GM18867 (cell line): ENCODE results near the gene MLX.
"Not testable (repeated sequence)": the region's sequence is repeated elsewhere in the genome, so short reads cannot be mapped to it uniquely, and the experiment has no call there.

Source experiments
- ATAC-seq: cut with Tn5 transposase; IDR thresholded peaks from one replicate; pipeline ENCODE4 v1.9.1; 2021; ENCODE audit warnings: mild to moderate bottlenecking, moderate library complexity; ENCODE audit not compliant: unreplicated experiment

MLX gene

DNA sequence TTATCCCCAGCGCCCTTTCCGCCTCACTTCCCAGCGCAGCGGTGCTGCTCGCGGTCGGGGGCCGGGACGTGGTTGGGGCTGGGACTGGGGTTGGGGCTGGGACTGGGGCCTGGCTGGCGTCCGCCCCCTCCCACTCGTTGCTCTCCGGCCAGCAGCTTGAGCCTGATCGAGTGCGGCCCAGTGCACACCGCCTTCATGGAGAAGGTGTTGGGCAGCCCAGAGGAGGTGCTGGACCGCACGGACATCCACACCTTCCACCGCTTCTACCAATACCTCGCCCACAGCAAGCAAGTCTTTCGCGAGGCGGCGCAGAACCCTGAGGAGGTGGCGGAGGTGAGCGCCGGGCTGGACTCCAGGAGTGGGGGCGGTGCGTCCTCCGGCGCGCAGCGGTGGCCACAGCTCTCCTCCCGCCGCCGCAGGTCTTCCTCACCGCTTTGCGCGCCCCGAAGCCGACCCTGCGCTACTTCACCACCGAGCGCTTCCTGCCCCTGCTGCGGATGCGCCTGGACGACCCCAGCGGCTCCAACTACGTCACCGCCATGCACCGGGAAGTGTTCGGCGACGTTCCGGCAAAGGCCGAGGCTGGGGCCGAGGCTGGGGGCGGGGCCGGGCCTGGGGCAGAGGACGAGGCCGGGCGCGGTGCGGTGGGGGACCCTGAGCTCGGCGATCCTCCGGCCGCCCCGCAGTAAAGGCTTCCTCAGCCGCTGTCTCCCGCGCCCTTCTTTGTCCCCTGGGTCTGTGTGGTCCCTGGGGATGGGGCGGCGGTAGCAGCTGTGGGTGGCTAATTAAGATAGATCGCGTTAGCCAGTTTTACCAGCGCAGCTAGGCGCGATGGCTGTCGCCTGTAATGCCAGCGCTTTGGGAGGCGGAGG lies 12.4 kb upstream of the MLX start:
- ATAC-seq: peak; percentile 72

DNA sequence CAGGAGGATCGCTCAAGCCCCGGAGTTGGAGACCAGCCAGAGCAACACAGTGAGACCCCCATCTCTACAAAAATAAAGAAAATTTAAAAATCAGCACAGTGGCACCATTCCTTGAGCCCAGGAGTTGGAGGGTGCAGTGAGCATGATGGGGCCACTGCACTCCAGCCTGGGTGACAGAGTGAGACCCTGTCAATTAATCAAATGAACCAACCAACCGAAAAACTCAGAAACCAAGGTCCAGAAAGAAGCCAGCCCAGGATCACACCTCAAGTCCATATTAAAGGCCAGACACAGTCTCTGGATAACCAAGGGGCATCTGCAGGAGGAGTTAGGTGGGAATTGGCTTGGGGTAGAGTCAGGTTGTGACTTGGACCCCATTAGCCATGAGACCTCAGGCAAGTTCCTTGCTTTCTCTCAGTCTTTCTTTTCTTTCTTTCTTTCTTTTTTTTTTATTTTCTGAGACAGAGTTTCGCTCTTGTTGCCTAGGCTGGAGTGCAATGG lies 11.7 kb upstream of the MLX start:
- ATAC-seq: no peak

DNA sequence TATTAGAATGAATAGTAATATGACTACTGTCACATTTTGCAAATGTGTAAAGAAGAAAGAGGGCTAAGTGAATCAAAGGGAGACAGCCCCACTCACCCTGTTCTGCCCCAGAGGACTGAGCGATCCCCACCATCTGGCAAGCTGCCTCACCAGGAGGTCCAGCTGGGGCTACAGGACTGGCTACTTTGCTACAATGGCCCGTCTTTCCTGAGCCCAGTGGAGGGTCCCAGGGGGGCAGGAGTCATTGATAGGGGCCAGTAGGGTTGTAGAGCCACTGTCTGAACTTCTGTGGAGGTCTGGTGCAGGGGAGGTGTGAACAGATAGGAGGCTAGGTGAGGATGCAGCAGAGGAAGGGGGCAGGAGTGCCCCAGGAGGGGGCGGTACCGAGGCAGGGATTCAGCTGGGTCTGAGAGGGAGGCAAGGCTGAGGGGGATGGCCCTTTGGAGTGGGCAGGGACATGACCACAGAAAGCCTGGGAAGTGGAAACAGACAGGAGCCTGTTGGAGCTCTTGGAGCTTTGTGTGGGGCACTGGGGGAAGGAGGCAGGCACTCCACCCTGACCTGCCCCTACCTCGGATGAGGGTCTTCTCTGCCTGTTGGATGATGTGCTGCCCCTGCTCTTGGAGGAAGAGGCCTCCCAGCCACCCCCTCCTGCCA lies 10.8 kb upstream of the MLX start:
- ATAC-seq: not testable (repeated sequence)

DNA sequence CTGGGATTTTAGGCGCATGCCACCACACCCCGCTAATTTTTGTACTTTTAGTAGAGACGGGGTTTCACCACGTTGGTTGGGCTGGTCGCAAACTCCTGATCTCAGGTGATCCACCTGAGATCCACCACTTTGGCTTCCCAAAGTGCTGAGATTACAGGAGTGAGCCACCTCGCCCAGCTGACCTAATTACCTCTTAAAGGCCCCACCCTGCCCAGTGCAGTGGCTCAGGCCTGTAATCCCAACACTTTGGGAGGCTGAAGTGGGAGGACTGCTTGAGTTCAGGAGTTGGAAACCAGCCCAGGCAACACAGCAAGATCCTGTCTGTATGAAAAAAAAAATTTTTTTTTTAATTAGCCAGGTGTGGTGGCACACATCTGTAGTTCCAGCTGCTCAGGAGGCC lies 7.8 kb upstream of the MLX start:
- ATAC-seq: no peak

DNA sequence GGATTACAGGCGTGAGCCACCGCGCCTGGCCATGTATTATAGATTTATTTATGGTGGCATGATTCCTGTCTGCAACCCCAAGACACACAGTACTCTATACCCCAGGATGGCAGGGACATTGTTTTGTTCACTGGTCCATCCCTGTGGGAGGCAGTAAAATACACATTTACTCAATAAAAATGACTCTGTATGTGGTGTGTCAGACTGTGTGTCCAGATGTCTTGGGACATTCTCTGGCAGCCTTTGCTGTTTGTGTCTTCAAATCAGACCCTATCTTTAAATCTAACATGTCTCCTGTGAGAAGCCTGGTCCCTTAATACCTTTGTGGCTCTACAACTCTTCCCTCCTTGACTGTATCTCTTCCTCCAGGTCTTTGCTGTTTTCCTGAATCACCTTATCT lies 6.7 kb upstream of the MLX start:
- ATAC-seq: no peak

DNA sequence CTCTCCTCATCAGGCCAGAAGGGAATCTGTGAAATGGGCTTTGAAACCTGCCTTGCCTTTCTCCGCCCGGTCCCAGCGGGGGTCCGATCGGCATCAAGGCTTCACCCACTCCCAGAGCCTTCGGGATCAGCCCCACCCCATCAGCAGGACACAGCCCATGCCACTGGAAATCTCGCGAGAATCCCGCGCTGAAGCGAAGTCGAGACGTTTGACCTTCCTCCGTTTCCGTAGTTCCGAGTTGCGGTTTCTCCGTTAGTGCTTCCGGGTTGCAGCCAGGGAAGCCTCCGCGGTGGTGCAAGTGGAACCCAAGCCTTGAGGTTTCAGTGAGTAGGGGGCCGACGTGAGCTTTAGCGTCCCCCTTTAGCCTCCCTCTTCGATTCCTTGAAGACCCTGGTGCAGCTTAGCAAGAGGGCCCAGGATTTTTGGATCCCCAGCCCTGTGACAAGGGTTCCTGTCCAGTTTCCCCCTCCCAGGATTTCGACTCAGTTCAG lies 5.0 kb upstream of the MLX start, which contains the start of gene COASY:
TSS of gene COASY (plus strand) at position 252 of the 491 bp plus-strand sequence. CDS start 475 bp downstream, outside the sequence.
- ATAC-seq: peak; percentile 40

DNA sequence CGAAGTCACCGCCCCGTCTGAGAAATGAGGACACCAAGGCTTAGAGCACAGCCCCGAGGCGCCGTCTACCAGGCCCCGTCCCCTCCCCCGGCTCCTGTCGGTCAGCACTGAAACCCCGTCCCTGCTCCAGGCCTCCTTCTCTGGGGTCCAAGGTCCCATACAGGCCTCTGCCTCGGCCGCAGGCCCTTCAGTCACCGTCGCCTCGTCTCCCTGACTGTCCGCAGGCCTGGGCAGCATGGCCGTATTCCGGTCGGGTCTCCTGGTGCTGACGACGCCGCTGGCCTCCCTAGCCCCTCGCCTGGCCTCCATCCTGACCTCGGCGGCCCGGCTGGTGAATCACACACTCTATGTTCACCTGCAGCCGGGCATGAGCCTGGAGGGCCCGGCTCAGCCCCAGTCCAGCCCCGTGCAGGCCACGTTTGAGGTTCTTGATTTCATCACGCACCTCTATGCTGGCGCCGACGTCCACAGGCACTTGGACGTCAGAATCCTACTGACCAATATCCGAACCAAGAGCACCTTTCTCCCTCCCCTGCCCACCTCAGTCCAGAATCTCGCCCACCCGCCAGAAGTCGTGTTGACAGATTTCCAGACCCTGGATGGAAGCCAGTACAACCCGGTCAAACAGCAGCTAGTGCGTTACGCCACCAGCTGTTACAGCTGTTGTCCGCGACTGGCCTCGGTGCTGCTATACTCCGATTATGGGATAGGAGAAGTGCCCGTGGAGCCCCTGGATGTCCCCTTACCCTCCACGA lies 4.3 kb upstream of the MLX start:
- peak; percentile 5 for ATAC-seq

DNA sequence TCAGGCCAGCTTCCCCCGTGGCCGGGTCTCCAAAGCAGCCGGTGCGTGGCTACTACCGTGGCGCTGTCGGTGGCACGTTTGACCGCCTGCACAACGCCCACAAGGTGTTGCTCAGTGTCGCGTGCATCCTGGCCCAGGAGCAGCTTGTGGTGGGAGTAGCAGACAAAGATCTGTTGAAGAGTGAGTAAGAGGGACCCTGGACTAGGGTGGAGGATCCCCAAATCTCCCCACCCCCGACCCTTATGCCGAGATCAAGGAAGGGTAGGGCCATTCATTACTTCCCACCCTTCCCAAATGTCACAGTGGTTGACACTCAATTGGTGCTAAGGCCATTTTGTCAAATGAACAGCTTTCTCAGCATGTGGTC lies 3.8 kb upstream of the MLX start:
- ATAC-seq: no peak

DNA sequence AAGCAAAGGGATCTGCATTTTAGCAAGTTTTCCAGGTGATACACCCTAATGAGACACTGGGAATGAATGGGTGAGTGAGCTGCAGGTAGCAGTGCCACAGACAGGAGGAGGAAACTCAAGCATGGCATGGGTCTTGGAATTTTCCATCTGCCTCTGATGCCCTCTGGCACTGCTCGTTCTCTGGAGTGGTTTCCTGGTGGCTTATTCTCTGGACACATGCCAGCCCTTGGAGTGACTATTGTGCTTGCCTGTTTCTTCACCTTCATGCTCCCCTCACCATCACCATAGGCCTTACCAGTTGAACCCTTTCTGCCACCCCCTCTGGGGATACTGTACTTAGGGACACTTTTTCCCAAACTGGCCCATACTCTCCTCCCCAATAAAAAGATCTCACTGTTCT lies 3.4 kb upstream of the MLX start:
- no peak for ATAC-seq

DNA sequence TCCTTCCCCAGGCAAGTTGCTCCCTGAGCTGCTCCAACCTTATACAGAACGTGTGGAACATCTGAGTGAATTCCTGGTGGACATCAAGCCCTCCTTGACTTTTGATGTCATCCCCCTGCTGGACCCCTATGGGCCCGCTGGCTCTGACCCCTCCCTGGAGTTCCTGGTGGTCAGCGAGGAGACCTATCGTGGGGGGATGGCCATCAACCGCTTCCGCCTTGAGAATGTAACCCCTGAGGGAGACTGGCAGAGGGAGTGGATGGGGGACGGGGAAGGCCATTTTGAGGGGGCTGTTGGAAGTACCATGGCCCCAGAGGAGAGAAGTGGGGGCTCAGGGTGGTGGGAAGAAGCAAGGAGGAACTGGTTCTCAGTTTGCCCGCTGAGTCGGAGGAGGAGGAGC lies 3.0 kb upstream of the MLX start:
- no peak for ATAC-seq

DNA sequence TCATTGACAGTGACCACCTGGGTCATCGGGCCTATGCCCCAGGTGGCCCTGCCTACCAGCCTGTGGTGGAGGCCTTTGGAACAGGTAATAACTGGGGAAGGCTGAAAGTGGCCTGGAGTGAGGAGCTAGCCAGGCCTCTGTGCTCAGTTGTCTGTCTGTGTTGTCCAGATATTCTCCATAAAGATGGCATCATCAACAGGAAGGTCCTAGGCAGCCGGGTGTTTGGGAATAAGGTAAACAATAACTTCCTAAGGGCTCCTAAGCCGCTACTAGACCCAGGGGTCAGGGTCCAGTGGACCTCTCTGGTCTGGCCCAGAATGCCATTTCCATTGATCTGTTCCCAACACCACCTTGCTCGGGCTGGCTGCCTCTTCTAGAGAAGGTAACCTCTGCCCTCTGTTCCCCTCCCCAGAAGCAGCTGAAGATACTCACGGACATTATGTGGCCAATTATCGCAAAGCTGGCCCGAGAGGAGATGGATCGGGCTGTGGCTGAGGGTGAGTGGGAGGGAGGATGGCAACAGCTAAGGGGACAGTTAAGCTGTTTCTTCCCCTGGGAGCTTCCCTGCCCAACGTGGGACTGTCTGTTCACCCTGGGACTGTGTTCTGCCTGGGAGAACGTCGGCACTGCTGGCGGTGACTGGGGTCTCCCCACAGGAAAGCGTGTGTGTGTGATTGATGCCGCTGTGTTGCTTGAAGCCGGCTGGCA lies 1.9 kb upstream of the MLX start:
- ATAC-seq: no peak

DNA sequence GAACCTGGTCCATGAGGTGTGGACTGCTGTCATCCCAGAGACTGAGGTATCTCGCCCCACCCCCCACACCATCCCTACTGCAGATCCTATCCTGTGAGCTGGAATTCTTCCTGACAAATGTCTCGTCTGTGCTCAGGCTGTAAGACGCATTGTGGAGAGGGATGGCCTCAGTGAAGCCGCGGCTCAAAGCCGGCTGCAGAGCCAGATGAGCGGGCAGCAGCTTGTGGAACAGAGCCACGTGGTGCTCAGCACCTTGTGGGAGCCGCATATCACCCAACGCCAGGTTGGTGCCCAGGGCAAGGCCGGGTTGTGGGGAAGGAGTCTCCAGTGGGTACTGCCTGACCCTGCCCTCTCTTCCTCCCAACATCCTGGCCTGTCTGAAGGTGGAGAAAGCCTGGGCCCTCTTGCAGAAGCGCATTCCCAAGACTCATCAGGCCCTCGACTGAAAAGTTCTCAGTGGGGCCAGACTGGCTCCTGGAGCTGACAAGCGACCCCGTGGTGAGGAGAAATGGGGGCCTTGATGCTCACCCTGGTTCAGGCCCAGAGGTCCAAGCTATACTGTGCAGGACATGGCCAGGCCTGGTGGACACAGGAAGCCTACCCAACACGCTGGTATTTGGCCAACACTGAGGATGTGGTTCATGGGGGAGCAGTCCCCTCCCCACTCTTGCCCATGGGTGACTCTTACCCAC lies 1.2 kb upstream of the MLX start:
- ATAC-seq: no peak

DNA sequence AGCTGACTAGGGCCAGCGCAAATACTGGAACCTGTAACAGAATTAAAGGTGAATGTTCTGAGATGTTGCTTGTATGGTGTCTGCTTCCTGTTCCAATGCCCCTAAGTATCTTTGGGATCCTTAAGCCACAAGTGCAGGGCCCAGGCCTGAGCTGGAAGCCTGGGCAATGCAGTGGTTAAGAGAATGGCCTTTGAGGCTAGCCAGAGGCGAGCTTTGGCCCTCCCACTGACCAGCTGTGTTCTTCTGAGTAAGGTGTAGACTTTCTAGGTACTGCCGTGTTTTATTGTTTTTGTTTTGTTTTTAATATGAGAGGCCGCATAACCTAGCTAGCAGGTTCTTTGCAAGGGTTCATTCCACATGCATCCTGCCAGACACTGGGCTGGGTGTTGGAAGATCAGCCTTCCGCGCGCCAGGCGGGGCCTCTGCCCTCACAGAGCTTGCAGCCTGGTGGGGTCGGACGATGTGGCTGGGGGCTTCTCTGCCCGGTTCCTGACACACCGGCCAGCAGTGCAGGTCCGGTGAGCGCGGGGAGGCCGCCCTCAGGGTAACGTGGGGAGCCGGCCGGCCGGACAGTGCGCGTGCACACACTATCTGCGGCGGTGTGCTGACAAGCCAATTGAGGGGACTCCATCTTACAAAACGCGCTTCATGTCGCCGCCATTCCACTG lies 551 bp upstream of the MLX start:
- no peak for ATAC-seq

DNA sequence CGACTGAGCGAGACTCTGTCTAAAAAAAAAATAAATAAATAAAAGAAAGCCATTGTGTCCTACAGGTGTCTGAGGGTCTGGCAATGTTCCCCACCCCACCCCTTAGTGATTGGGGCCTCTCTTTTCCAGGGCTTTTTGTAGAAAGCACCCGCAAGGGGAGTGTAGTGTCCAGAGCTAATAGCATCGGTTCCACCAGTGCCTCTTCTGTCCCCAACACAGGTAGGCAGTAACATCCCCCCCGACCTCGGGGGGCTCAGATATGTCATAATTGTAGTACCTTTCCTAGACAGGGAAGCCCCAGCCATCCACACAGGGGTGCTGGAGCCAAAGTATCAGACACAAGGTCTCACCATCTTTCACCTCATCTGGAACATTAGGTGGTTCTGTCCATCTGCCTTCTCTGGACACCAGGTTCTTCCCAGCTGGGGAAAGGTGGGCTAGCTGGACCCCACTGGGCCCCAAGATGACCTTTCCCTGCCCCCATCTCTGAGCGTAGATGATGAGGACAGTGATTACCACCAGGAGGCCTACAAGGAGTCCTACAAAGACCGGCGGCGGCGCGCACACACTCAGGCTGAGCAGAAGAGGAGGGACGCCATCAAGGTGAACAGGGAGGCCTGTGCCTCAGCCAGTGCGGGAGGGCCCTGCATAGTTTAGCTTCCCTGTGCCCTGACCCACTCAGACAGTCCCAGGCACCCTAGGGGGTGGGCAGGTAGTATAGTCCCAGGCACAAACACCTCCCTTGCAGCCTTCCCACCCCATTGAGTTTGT lies 1.6 kb downstream of the MLX start:
- no peak for ATAC-seq

DNA sequence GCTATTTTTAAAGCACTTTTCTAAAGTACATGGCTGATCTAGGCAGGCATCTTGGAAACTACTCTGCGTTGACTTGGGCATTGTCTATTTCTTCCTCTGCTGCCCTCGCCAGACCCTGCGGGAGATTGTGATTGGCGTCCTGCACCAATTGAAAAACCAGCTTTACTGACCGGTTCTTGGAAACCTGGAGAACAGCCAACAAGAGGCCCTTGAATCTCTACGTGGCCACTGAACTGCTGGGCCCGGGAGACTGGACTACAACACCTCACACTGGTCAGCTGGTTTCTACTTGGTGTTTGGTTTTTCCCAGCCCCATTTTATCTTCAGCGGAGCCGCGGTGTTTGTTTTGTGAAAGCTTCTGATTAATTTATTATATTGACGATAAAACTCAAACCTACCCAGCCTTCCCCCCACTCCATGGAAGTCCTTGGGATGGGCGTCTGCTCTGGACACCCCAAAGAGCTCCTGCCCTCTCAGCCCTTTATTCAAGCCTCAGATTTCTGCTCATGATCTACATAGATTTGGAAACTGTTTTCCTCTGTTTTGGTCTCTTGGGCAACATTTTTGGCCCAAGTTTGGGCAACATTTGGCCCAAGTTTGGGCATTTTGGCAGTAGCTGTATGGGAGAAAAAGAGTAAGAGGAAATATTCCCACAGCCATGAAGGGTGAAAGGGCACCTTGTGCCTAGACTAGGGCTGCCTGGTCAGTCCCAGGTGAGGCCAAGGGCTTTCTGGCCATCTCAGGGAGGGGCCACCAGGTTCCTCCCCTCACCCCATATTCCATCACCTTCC lies 4.7 kb downstream of the MLX start:
- no peak for ATAC-seq

DNA sequence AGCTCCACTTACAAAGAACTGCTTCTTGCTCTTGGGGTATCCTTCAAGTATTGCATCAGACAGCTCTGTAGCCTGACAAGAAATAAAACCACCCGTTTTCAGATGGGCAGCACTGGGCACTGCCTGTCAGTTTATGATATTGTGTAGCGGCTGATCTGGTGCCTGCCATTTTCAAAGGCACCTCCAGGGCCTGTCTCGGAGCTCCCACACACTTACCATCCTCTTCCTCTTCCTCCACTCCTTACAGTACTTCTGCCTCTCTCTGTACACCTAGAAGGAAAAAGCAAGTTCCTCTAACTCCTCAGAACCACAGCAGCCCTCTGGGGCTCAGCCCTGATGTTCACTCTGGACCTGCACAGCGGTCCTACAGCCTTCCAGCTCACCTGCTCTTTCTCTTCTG lies 6.2 kb downstream of the MLX start:
- ATAC-seq: no peak

DNA sequence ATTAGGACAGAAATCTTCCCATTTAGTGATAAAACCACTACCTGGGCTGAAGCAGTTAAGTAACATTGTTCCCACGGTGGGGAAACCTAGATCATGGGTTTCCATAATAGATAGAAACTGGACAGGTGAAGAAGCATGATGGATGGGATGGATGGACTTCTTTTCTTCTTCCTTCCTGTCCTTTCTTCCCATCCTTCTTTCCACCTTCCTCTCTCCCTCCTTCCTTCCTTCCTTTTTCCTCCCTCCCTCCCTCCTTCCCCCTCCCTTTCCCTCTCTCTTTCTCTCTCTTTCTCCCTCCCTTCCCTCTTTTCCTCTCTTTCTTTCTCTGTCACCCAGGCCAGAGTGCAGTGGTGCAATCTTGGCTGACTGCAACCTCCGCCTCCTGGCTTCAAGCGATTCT lies 7.6 kb downstream of the MLX start:
- ATAC-seq: no peak

DNA sequence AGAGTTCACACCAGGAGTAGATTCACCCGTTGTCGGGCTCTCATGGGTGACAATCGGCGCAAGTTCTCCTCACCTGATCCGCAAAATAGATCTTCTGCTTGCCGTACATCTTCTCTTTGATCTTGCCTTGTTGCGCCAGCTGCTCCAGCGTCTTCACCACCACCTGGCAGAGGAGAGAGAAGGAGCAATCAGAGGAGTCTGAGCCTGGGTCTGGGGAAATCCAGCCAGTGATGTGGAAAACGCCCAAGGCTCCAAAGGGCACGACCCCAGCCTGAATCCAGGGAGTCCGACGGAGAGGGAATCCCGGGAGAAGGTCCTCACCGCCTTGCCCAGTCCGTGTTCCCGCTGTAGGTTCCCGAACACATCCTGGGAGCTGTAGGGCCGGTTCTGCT lies 10.2 kb downstream of the MLX start:
- ATAC-seq: no peak
